Astrocyte of the cerebellum (primary cell): ENCODE measurements around the gene TSPAN3.

Experiments
- DNase-seq: peaks from one replicate; pipeline ENCODE4 v3.0.0-alpha.2; 2011; ENCODE audit warnings: low read depth
- H3K4me3 ChIP-seq: 2 replicates; pipeline ENCODE4 v1.5.1; 2011; ENCODE audit warnings: mild to moderate bottlenecking, low read depth, low read length, moderate library complexity
- CTCF ChIP-seq: IDR thresholded peaks from 2 replicates; pipeline ENCODE4 v1.5.1; 2012; ENCODE audit warnings: low read length, low read depth, moderate library complexity, mild to moderate bottlenecking; ENCODE audit errors: missing control alignments
- in situ Hi-C: cut with HindIII; loops from 2 replicates; pipeline ENCODE4 v1.10.0; 2017; ENCODE audit warnings: low sequenced_read_pairs

TSPAN3 gene

GRCh38 chr15:77048135-77048876 is 22.6 kb downstream of the TSPAN3 start:
- in situ Hi-C loops: no loop called here
- no peak overlapping the region for H3K4me3 ChIP-seq
- DNase-seq: no peak
- TF ChIP-seq CTCF: no peak

- in situ Hi-C loops: no loop called here
- no peak for TF ChIP-seq CTCF
- no peak overlapping the region for H3K4me3 ChIP-seq
- no peak for DNase-seq
These were observed 24.1 kb downstream of the TSPAN3 start for GRCh38 chr15:77046704-77047412.

GRCh38 chr15:77045985-77046384 is 24.9 kb downstream of the TSPAN3 start:
- no peak for DNase-seq
- no peak for TF ChIP-seq CTCF
- H3K4me3 ChIP-seq: no peak overlapping the region
- in situ Hi-C loops: no loop called here

- in situ Hi-C loops: no loop called here
- DNase-seq: no peak
- H3K4me3 ChIP-seq: no peak overlapping the region
- no peak for TF ChIP-seq CTCF
These were observed 26.5 kb downstream of the TSPAN3 start for GRCh38 chr15:77044228-77045042.

GRCh38 chr15:77042955-77043920 is 27.7 kb downstream of the TSPAN3 start:
- no peak for TF ChIP-seq CTCF
- DNase-seq: no peak
- in situ Hi-C loops: no loop called here
- no peak overlapping the region for H3K4me3 ChIP-seq
